Keratinocyte (primary cell): ENCODE results near the gene ATP2B2. TPM values are rescaled to one million over a fixed set of nuclear protein-coding genes. Genes with fewer than 3 reads are reported as not detected.

Experiments used
- DNase-seq: peaks from one replicate; pipeline ENCODE4 v3.0.0-alpha.2; 2011; ENCODE audit warnings: low read depth, missing footprints, low spot score
- FAIRE-seq: peaks from 2 replicates; lab custom pipeline; 2011; peaks lifted over from hg19 to GRCh38; lab: Jason Lieb, UNC
- H2AFZ ChIP-seq: 2 replicates; pipeline ENCODE4 v1.6.0; 2012; ENCODE audit warnings: low read length, control low read depth, inconsistent platforms; ENCODE audit not compliant: control insufficient read depth
- H3K27ac ChIP-seq: 2 replicates; pipeline ENCODE4 v1.5.1; 2011; ENCODE audit warnings: low read length; ENCODE audit not compliant: control insufficient read depth, insufficient read depth
- H3K27me3 ChIP-seq: 3 replicates; pipeline ENCODE4 v1.6.0; 2011; ENCODE audit warnings: low read length; ENCODE audit not compliant: control insufficient read depth, insufficient read depth; ENCODE audit errors: extremely low read depth
- H3K36me3 ChIP-seq, 2 experiments: 2 replicates in 1 of 2; 3 replicates in 1 of 2; pipeline ENCODE4 v1.5.1; 2011; ENCODE audit warnings: low read length in 2 of 2, mild to moderate bottlenecking in 1 of 2; ENCODE audit not compliant: control insufficient read depth in 2 of 2, insufficient read depth in 2 of 2; ENCODE audit errors: extremely low read depth in 1 of 2
- H3K4me1 ChIP-seq: 3 replicates; pipeline ENCODE4 v1.5.1; 2011; ENCODE audit warnings: low read length; ENCODE audit not compliant: control insufficient read depth, insufficient read depth; ENCODE audit errors: extremely low read depth
- H3K4me2 ChIP-seq: 3 replicates; pipeline ENCODE4 v1.6.0; 2011; ENCODE audit warnings: low read depth, low read length; ENCODE audit not compliant: control insufficient read depth, insufficient read depth; ENCODE audit errors: extremely low read depth
- H3K4me3 ChIP-seq, 3 experiments: fragments of 200-600 bp in 1 of 3; sonication (generic) in 1 of 3; 2 replicates in 2 of 3; 3 replicates in 1 of 3; pipeline ENCODE4 v1.5.1; 2011 to 2016; ENCODE audit warnings: low read length in 3 of 3, mild to moderate bottlenecking in 3 of 3, control low read depth in 2 of 3, inconsistent platforms in 1 of 3, low read depth in 1 of 3, mixed read lengths in 1 of 3, mixed run types in 1 of 3, moderate library complexity in 1 of 3; ENCODE audit not compliant: control insufficient read depth in 2 of 3, insufficient read depth in 2 of 3; ENCODE audit errors: extremely low read depth in 1 of 3
- H3K79me2 ChIP-seq: 2 replicates; pipeline ENCODE4 v1.6.0; 2012; ENCODE audit warnings: low read length; ENCODE audit not compliant: control insufficient read depth, insufficient read depth
- H3K9ac ChIP-seq: 3 replicates; pipeline ENCODE4 v1.6.0; 2011; ENCODE audit warnings: low read length; ENCODE audit not compliant: control insufficient read depth, insufficient read depth; ENCODE audit errors: extremely low read depth
- H3K9me1 ChIP-seq: 3 replicates; pipeline ENCODE4 v1.6.0; 2011; ENCODE audit warnings: low read length; ENCODE audit not compliant: control insufficient read depth, insufficient read depth; ENCODE audit errors: extremely low read depth
- H3K9me3 ChIP-seq: 2 replicates; pipeline ENCODE4 v1.5.1; 2012; ENCODE audit warnings: low read depth, low read length; ENCODE audit not compliant: control insufficient read depth
- H4K20me1 ChIP-seq: 3 replicates; pipeline ENCODE4 v1.6.0; 2011; ENCODE audit warnings: low read length; ENCODE audit not compliant: control insufficient read depth, insufficient read depth; ENCODE audit errors: extremely low read depth
- CTCF ChIP-seq, 3 experiments: IDR thresholded peaks in 1 of 3; conservative IDR thresholded peaks in 1 of 3; optimal IDR thresholded peaks in 1 of 3; 2 replicates in 2 of 3; 3 replicates in 1 of 3; pipeline versions ENCODE3 to v1.5.1; 2011; ENCODE audit warnings: low read length in 3 of 3, mild to moderate bottlenecking in 3 of 3, moderate library complexity in 2 of 3, control low read depth in 1 of 3, inconsistent platforms in 1 of 3; ENCODE audit not compliant: insufficient read depth in 2 of 3; ENCODE audit errors: extremely low read depth in 1 of 3
- EZH2 ChIP-seq: IDR thresholded peaks from one replicate; pipeline ENCODE4 v1.6.1; 2012; ENCODE audit warnings: inconsistent platforms, mild to moderate bottlenecking, low read length, moderate library complexity
- dilution Hi-C: fragments of 300-500 bp; cut with MboI; formaldehyde crosslinking; loops from one replicate; pipeline ENCODE4 v1.7.0; 2020; ENCODE audit warnings: low sequenced_read_pairs; ENCODE audit not compliant: extremely low pct_ligation_motif_present
- polyA plus RNA-seq, 5 experiments: library from polyadenylated mRNA; depleted of rRNA in 3 of 5; stranded (reverse) in 3 of 5; stranded (forward) in 1 of 5; unstranded in 1 of 5; fragments of >200 nt; gene quantifications; 1 replicate in 1 of 5; 2 replicates in 3 of 5; 3 replicates in 1 of 5; pipeline versions ENCODE4 v1.2.1 to v1.2.3, GENCODE V29; 2011 to 2012; ENCODE audit warnings: missing spikeins in 2 of 5, low read depth in 1 of 5, low replicate concordance in 1 of 5

ATP2B2 gene
- polyA plus RNA-seq, 1 donor (not counting 4 experiments of a cell fraction or from before 2014, with no cell fraction given), result not detected

GRCh38 chr3:10528046-10528445, 22.7 kb upstream of the ATP2B2 start:
- FAIRE-seq (no peak), DNase-seq (no peak)
- dilution Hi-C loops, result no loop called here
- H3K4me3 ChIP-seq, result no peak overlapping the region
- H4K20me1 ChIP-seq, result no peaks in the 10 kb centered on the region
- H3K36me3 ChIP-seq, result no peaks in the 10 kb centered on the region
- no peaks in the 10 kb centered on the region for H3K9me3 ChIP-seq
- no peak overlapping the region for H3K4me2 ChIP-seq
- no peak overlapping the region for H2AFZ ChIP-seq
- H3K27me3 ChIP-seq, result peaks cover 16% of the 10 kb centered on the region
- H3K4me1 ChIP-seq, result no peaks in the 10 kb centered on the region
- H3K79me2 ChIP-seq, result no peaks in the 10 kb centered on the region
- H3K9me1 ChIP-seq, result no peaks in the 10 kb centered on the region
- H3K27ac ChIP-seq, result no peak overlapping the region
- H3K9ac ChIP-seq, result no peak overlapping the region
- TF ChIP-seq EZH2, result no peak
- TF ChIP-seq CTCF (optimal IDR thresholded peaks at IDR 0.05 in 1 of 3, IDR thresholded peaks at IDR 0.05 in 1 of 3, conservative IDR thresholded peaks at IDR 0.05 in 1 of 3; ENCODE audit: extremely low read depth in 1 of 3, insufficient read depth in 2 of 3, low read length in 3 of 3), result no peak

GRCh38 chr3:10527295-10528001, 22.1 kb upstream of the ATP2B2 start:
- no peaks in the 10 kb centered on the region for H3K36me3 ChIP-seq
- no peaks in the 10 kb centered on the region for H3K79me2 ChIP-seq
- no peaks in the 10 kb centered on the region for H3K9me3 ChIP-seq
- H3K9me1 ChIP-seq, result no peaks in the 10 kb centered on the region
- H3K4me1 ChIP-seq, result no peaks in the 10 kb centered on the region
- DNase-seq (no peak), FAIRE-seq (no peak)
- no peak overlapping the region for H3K4me3 ChIP-seq
- dilution Hi-C loops, result no loop called here
- peaks cover 16% of the 10 kb centered on the region for H3K27me3 ChIP-seq
- H3K27ac ChIP-seq, result no peak overlapping the region
- no peak overlapping the region for H3K4me2 ChIP-seq
- H2AFZ ChIP-seq, result no peak overlapping the region
- H4K20me1 ChIP-seq, result no peaks in the 10 kb centered on the region
- TF ChIP-seq EZH2, result no peak
- TF ChIP-seq CTCF (optimal IDR thresholded peaks at IDR 0.05 in 1 of 3, IDR thresholded peaks at IDR 0.05 in 1 of 3, conservative IDR thresholded peaks at IDR 0.05 in 1 of 3; ENCODE audit: extremely low read depth in 1 of 3, insufficient read depth in 2 of 3, low read length in 3 of 3), result no peak
- H3K9ac ChIP-seq, result no peak overlapping the region
